Peyer's patch (tissue), 4 donors: ENCODE results near the gene PIK3C2G. TPM values are rescaled to one million over a fixed set of nuclear protein-coding genes. Genes with fewer than 3 reads are reported as not detected.

Source experiments
- DNase-seq, 3 donors: peaks; one replicate each; pipeline ENCODE4 v3.0.0-alpha.2; 2017 to 2019
- H3K27ac ChIP-seq, 4 donors: fragments of 200-600 bp; sonication (generic); one replicate each; pipeline ENCODE4 v1.5.1; 2016 to 2019
- H3K27me3 ChIP-seq, 2 donors: fragments of 200-600 bp; sonication (generic); one replicate each; pipeline ENCODE4 v1.5.1; 2019
- H3K36me3 ChIP-seq, 3 donors: fragments of 200-600 bp; sonication (generic); one replicate each; pipeline ENCODE4 v1.5.1; 2016 to 2019
- H3K4me1 ChIP-seq, 4 donors: fragments of 200-600 bp; sonication (generic); one replicate each; pipeline ENCODE4 v1.5.1; 2016 to 2019
- H3K4me3 ChIP-seq, 4 donors: fragments of 200-600 bp; sonication (generic); 1 replicate in 3 of 4; 2 replicates in 1 of 4; pipeline ENCODE4 v1.5.1; 2016 to 2019; ENCODE audit warnings: mild to moderate bottlenecking in 1 of 4
- H3K9me3 ChIP-seq, 4 donors: fragments of 200-600 bp; sonication (generic); one replicate each; pipeline ENCODE4 v1.5.1; 2016 to 2019; ENCODE audit warnings: mild to moderate bottlenecking in 1 of 4
- POLR2A ChIP-seq, 2 donors: fragments of 450-650 bp; IDR thresholded peaks; one replicate each; pipeline ENCODE4 v1.5.1; 2017; ENCODE audit warnings: antibody characterized with exemption in 2 of 2, mild to moderate bottlenecking in 2 of 2, moderate library complexity in 2 of 2
- total RNA-seq, 4 donors: library from RNA; depleted of rRNA; stranded (reverse); fragments of >200 nt; gene quantifications; one replicate each; pipeline ENCODE4 v1.1.0, GENCODE V29; 2016
- TF ChIP-seq, protein P1 (sequence below), 6 experiments: fragments of 450-650 bp in 4 of 6; fragments of 200-600 bp in 2 of 6; sonication (generic) in 1 of 6; IDR thresholded peaks; one replicate each; pipeline ENCODE4 v1.5.1; 2017 to 2019; ENCODE audit warnings: antibody characterized with exemption in 6 of 6, mild to moderate bottlenecking in 3 of 6, moderate library complexity in 1 of 6

PIK3C2G gene
- total RNA-seq, 4 donors from 2014 or later, result 4.1 to 32.1 (median 24.6) TPM

DNA sequence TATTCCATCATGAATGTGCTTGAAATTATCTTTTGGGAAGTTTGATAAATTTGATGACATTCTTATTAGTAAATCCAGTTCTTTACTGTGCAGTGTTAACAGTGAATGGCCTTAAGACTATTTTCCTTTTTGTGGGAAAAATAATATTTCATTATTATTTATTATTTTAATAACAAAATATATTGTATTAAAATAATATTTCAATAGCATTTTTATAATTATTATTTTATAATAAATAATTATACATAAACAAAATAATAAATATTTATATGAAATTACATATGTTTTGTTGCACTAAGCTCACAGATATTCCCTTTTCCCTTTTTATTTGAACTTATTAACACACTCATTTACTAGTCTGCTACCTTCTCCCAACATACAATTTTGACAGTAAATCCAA lies 33.6 kb downstream of the PIK3C2G start:
- H3K36me3 ChIP-seq, result no peaks in the 10 kb centered on the region
- no peak for DNase-seq

DNA sequence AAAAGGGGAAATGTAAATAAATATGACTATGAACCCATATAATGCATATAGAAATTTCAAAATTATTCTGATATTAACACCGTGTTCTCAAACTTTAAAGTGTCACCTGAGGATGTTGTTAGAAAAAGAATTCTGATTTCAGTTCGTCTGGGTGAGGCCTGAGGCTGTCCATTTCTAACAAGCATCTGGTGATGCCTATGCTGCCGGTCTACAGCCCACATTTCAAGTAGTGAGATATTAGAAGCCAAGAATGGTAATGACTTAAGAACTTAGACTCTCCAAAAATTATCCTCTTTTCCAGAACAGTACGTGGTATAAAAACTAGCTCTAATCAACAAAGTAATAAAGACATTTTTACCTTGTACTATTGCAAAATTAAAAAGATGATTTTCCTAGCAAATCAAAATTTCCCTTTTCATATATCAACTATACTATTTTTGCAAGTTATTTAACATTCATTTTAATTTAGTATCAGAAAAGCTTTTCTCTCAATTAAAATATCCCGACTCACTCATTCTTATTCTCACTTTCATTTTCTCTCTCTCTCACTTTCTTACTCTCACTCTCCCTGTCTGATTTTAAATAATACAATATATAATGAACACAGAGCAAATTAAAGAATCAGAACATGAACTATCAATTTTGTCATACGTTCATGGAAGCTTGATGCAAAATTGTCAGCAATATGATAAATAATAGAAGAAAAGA lies 35.0 kb downstream of the PIK3C2G start:
- Histone ChIP-seq H3K36me3 (no peaks in the 10 kb centered on the region), H3K4me3 (peak overlapping the region in 3 of 4 donors; percentile 3 to 23 (median 6)), H3K27ac (no peak overlapping the region), H3K27me3 (no peaks in the 10 kb centered on the region), H3K4me1 (no peaks in the 10 kb centered on the region), H3K9me3 (no peaks in the 10 kb centered on the region)
- DNase-seq, result no peak
- TF ChIP-seq POLR2A (IDR thresholded peaks at IDR 0.05), result no peak
- TF ChIP-seq, protein P1, sequence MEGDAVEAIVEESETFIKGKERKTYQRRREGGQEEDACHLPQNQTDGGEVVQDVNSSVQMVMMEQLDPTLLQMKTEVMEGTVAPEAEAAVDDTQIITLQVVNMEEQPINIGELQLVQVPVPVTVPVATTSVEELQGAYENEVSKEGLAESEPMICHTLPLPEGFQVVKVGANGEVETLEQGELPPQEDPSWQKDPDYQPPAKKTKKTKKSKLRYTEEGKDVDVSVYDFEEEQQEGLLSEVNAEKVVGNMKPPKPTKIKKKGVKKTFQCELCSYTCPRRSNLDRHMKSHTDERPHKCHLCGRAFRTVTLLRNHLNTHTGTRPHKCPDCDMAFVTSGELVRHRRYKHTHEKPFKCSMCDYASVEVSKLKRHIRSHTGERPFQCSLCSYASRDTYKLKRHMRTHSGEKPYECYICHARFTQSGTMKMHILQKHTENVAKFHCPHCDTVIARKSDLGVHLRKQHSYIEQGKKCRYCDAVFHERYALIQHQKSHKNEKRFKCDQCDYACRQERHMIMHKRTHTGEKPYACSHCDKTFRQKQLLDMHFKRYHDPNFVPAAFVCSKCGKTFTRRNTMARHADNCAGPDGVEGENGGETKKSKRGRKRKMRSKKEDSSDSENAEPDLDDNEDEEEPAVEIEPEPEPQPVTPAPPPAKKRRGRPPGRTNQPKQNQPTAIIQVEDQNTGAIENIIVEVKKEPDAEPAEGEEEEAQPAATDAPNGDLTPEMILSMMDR (IDR thresholded peaks at IDR 0.05), result no peak

More for the DNA sequence above, 33.6 kb downstream of the PIK3C2G start:
- no peaks in the 10 kb centered on the region for H3K4me1 ChIP-seq
- no peaks in the 10 kb centered on the region for H3K27me3 ChIP-seq
- no peaks in the 10 kb centered on the region for H3K9me3 ChIP-seq
- no peak overlapping the region for H3K4me3 ChIP-seq
- H3K27ac ChIP-seq, result no peak overlapping the region
- TF ChIP-seq POLR2A (IDR thresholded peaks at IDR 0.05), result no peak
- TF ChIP-seq, protein P1 (IDR thresholded peaks at IDR 0.05), result no peak

DNA sequence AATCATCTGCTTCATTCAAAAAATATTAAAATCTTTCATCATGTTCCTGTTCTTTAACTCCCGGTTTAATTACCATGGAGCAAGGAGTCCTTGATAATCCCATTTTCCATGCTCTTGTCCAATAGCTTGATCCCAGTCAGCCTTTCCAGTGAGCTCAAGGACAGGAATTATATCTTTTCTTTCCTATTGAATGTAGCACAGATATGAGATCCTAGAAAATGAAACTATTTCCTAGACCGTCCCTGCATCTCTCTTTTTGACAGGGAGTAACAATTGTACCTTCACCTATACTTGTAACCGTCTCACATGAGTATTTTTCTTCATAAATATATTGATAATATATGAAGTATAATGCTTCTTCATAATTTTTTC lies 35.6 kb downstream of the PIK3C2G start:
- no peak for DNase-seq
- Histone ChIP-seq H3K4me3 (peak overlapping the region in 2 of 4 donors; percentile 6 to 23), H3K27me3 (no peaks in the 10 kb centered on the region), H3K36me3 (no peaks in the 10 kb centered on the region), H3K9me3 (no peaks in the 10 kb centered on the region), H3K4me1 (no peaks in the 10 kb centered on the region), H3K27ac (no peak overlapping the region)
- TF ChIP-seq POLR2A (IDR thresholded peaks at IDR 0.05), result no peak
- TF ChIP-seq, protein P1 (IDR thresholded peaks at IDR 0.05), result no peak

DNA sequence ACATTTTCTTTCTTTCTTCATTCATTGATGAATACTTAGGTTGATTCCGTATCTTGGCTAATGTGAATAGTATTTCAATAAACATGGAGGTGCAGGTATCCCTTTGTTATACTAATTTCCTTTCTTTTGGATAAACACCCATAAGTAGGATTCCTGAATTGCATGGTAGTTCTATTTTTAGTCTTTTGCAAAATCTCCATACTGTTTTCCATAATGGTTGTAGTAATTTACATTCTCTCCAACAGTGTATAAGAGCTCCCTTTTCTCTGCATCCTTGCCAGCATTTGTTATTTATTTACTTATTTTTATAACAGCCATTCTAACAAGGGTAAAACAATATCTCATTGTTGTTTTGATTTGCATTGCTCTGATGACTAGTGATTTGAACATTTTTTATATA lies 36.6 kb downstream of the PIK3C2G start:
- Histone ChIP-seq H3K4me3 (no peak overlapping the region), H3K27me3 (no peaks in the 10 kb centered on the region), H3K9me3 (no peaks in the 10 kb centered on the region), H3K27ac (no peak overlapping the region), H3K36me3 (no peaks in the 10 kb centered on the region), H3K4me1 (no peaks in the 10 kb centered on the region)
- DNase-seq, result no peak
- no peak for TF ChIP-seq POLR2A (IDR thresholded peaks at IDR 0.05)
- TF ChIP-seq, protein P1 (IDR thresholded peaks at IDR 0.05), result no peak

DNA sequence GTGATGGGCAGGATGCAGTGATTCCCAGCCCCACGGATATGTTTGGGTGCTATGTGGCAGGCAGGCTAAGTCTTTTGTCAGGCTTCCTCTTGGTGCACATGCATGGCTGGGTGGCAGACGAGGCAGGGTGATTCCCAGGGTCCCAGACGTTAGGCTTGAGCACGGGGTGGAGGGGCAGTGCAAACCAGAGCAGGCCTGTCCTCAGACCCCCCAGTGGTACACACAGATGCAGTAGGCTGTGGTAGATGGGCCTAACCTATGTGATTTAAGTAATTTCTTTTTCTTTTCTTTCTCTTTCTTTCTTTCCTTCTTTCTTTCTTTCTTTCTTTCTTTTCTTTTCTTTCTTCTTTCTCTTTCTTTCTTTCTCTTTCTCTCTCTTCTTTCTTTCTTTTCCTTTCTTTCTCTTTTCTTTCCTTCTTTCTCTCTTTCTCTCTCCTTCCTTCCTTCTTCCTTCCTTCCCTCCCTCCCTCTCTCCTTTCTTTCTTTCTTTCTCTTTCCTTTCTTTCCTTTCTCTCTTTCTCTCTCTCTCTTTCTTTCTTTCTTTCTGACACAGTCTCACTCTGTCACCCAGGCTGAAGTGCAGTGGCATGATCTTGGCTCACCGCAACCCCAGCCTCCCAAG lies 41.6 kb downstream of the PIK3C2G start:
- no peaks in the 10 kb centered on the region for H3K9me3 ChIP-seq
- H3K4me3 ChIP-seq, result no peak overlapping the region
- H3K27me3 ChIP-seq, result no peaks in the 10 kb centered on the region
- no peak for TF ChIP-seq POLR2A (IDR thresholded peaks at IDR 0.05)
- TF ChIP-seq, protein P1 (IDR thresholded peaks at IDR 0.05), result no peak
- no peak overlapping the region for H3K27ac ChIP-seq
- no peaks in the 10 kb centered on the region for H3K4me1 ChIP-seq
- DNase-seq, result no peak
- H3K36me3 ChIP-seq, result no peaks in the 10 kb centered on the region
